Skeletal muscle tissue (tissue), 1 donor: Measurements from ENCODE around the gene SEMG1. TPM values are rescaled to one million over a fixed set of nuclear protein-coding genes. Genes with fewer than 3 reads are reported as not detected.

Source experiments
- total RNA-seq: library from RNA; depleted of rRNA; stranded (reverse); fragments of >200 nt; gene quantifications from one replicate; pipeline ENCODE4 v1.2.3, GENCODE V29; 2014

The SEMG1 gene
- total RNA-seq, 1 donor from 2014 or later, result not detected

Other genes starting within 250 kb of the SEMG1 start
- gene TOMM34, start 246.6 kb upstream of the SEMG1 start, total RNA-seq, result 4.2 TPM
- 17.7 TPM for gene STK4, start 240.5 kb upstream of the SEMG1 start, total RNA-seq
- under 0.01 TPM for gene KCNS1, start 105.9 kb upstream of the SEMG1 start, total RNA-seq
- not detected for gene WFDC5, start 91.9 kb upstream of the SEMG1 start, total RNA-seq
- not detected for gene WFDC12, start 82.6 kb upstream of the SEMG1 start, total RNA-seq
- not detected for gene PI3, start 32.1 kb upstream of the SEMG1 start, total RNA-seq
- not detected for gene SEMG2, start 14.3 kb downstream of the SEMG1 start, total RNA-seq
- not detected for gene SLPI, start 47.5 kb downstream of the SEMG1 start, total RNA-seq
- not detected for gene RBPJL, start 99.8 kb downstream of the SEMG1 start, total RNA-seq
- 0.52 TPM for gene MATN4, start 101.3 kb downstream of the SEMG1 start, total RNA-seq
- gene SDC4, start 141.4 kb downstream of the SEMG1 start, total RNA-seq, result 4.2 TPM
- gene SYS1, start 156.1 kb downstream of the SEMG1 start, total RNA-seq, result 13.6 TPM
- not detected for gene TP53TG5, start 171.3 kb downstream of the SEMG1 start, total RNA-seq
- 3.7 TPM for gene DBNDD2, start 201.3 kb downstream of the SEMG1 start, total RNA-seq
- 16.2 TPM for gene PIGT, start 209.1 kb downstream of the SEMG1 start, total RNA-seq